ENCODE results near the gene SYPL2.

Gene SYPL2

DNA sequence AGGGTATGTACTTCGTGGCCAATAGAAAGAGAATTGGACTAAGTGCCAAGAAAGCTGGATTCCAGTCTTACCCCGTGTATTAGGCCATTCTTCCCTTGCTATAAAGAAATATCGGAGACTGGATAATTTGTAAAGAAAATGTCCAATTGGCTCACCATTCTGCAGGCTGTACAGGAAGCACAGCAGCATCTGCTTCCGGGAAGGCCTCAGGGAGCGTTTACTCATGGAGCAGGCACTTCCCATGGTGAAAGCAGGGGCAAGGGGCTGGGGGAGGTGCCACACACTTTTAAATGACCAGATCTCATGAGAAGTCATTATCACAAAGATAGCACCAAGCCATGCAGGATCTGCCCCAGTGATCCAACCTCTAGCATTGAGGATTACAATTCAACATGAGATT lies 51.0 kb downstream of the SYPL2 start:
- DNase-seq (ENCODE audit: low read depth), result no peak

DNA sequence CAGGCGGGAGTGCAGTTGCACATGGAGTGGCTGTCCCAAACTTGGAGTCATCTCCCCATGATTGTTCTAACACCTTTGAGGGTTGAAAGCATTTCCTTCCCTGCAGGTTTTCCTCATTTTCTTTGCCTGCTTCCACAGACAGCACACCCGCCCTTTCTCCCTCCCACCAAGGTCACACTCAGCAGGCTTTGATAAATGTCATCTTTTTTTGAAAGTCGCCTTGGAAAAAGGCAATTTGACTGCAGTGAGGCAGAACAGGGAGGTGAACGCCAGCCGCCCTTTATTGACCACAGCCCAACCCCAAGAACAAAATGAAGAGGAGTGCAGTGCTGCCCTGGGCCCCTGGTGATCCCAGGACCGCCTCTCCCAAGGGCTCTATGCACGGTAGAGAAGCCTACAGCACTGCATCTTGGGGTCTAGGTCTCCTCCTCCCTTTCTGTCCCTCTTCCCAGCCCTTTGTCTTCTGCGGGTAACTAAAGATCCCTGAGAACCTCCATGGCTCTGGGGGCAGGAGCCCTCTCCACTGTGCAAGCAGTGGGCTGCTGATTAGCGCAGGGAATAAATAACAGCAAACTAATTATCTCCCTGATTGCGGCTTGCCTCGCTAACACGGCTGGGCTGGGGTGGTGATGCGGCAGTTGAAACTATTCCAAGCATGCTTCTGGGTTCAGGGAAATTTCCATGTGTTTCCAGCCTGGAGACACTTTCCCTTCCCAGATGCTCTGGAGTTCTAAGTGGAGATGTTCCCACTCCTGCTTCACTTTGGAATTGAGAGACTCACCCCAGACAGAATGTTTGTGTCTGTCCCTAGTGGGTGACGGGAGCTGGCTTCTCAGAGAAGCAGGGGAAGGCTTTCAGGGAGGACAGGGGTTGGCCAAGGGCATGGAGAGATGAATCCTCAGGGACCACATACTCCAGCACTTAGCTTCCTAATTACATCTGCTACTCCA lies 54.9 kb downstream of the SYPL2 start:
- no peak for DNase-seq (ENCODE audit: low read depth)

DNA sequence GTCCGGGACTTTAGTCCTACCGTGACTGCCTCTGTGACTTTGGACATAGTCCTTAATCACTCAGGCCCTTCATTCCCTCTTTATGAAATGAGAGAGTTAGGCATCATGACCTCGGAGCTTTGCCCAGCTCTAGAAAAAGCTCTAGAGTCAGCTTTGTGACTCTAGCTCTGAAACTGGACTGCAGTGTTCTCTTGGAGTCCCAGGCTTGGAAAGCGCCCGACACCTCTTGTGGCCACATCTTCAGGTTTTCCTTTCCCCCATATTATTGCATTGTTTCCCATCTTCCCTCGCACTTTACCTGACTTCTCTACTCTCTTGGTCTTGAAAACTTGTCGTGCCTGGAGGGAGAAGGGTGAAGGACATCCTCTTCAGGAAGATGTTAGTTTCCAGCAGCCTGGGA lies 55.7 kb downstream of the SYPL2 start:
- DNase-seq (ENCODE audit: low read depth), result no peak

DNA sequence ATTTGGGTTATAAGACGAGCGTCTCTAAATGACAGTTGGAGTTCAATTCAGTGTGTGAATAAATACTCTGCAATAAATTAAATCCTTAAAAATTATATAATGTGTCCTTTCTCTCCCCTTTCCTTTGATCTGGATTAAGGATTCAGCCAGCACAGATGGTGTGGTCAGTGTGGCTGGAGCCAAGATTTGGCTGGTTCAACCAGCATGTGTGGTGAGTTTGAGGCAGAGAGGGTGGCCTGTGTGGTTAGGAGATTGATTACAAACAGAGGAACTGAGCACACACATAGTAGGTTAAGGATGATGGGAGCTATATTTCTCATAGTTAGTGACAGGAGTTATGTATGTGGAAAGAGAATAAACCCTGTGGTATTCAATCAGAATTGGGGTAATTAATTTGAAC lies 57.4 kb downstream of the SYPL2 start:
- DNase-seq (ENCODE audit: low read depth), result no peak

DNA sequence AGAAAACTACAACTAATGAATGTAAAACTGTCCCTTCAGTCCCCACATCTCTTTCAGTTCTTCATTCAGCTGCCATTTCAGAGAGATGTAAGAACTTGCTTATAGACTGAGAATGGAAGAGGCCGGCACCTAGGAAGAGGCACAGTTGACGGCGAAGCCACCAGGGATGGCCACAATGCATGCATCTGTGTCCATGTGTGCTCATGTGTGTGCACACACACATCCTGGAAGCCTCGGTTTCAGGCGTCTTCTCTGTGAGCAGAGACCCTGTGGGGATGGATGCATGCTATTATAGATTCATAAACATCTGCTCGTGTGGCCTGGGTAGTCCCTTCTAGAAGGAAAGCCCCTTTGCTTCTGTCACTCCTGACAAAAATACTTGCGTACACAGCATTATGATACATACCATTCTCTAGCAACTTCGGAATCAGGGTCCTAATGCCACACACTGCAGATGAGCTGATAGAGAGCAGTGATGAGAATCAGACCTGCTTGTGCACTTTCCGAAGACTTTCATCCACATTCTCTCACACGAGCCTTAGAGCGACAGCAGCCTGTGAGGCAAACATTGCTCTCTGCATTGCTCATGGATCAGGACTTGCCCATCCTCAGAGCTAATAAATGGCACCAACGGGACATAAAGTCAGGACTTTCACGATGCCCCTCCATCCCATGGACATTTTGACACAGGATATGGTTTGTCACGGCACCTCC lies 60.9 kb downstream of the SYPL2 start:
- no peak for DNase-seq (ENCODE audit: low read depth)

DNA sequence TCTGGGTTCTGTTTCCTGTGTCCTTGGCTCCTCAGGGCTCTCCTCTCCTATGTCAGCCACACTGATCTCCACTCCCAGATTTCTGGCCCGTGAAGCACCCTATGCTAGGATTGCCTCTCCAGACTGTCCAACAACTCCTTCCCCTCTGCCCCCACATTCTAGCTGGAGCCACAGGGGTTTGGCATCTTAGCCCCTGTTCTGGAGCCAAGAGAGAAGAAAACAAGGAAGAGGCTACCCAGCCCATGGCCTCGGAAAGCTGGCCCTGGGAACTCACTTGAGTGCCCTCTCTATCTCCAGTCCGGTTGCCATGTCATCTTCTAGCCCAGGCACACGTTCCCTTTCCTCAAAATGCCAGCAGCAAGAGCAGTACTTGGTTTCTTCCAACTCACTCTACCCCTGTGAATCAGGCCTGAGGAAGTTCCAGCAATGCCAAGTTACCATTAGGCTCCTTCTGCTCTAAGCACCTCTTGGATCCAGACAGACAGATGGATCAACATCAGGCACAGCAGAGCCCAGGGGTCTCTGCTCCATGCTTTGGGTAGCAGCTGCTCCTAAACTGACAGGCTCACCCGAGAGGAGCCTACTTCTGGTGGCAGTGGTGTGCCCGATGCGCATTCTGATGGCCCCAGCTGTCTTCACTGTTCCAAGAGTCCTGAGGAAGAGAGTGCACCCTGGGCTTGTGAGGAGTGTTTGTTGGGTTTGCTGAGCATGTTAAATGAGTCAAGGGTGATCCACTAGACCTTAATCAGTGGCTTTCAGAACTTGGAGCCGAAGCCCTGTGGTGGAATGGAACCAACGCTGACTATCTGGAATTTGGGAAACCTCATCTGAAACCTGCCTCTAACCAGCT lies 61.7 kb downstream of the SYPL2 start:
- DNase-seq (ENCODE audit: low read depth), result no peak

DNA sequence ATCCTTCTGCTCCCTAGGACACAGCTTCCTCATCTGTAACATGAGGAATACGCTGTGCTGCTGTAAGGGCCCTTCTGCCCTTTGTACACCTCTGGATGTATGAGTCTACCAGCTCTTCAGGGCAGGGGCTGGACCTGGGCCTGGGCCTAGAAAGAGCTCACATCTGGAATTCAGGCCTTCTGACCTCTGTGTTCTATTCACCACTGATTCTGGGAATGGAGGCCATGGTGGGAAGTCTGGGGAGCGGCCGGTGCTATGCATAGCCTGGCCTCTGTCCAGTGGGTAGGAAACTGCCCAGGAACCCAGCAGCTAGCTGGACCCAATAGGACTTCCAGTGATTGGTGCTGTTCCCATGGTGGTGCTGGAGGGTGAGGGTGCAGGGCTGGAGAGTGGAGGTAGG lies 62.4 kb downstream of the SYPL2 start:
- no peak for DNase-seq (ENCODE audit: low read depth)

DNA sequence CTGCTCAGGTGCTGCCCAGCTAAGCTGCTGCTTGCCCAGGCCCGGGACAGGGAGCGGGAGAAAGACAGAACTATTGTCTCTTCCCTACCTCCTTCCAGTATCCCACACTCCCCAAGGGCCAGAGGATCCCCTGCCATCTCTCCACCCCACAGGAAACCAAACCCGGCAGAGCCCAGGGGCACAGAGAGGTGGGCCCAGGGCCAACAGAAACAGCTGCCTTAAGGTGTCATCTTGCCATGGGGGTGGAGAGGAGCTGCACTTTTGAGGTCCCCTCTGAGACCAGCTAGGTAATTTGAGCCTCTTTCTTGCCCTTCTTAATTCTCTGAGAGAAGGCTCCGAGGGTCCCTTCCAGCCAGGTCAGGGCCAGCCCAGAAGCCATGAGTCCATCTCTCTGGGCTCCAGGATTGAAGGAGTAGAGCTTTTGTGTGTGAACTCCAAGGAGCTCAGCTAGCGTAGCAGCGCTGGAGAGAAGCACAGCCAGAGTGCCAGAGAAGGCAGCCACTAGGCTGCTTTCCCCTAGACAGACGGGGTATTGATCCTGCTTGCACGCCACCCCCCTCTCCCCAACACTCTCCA lies 63.6 kb downstream of the SYPL2 start:
- DNase-seq (ENCODE audit: low read depth), result no peak

DNA sequence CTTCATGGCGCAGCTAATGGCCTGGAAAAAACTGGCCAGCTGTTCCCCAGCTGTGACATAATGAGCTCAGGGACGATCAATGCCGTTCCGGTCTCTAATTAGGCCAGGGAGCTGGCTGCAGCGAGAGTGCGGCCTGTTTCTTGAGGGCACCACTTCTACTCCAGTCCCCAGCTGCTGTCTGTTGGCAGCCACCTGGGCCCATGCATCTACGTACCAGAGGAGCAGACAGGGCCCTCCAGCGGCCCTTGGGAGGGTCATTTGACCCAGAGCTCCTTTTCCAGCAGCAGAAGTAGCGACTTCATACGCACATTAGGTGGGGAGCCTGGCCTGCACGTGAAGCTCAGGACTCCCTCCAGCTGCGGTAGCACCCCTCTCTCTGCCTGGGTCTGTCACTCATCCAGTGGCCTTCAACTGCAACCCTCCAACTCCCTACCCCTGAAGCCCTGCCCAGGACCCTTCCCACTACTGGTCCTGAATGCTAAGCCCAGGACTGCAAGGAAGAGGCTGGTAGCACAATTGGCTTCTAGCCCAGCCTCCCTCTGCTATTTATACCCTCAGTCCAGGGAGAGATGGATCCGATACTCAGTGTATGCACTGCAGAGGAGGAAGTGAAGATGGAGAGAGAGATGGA lies 64.2 kb downstream of the SYPL2 start:
- DNase-seq (ENCODE audit: low read depth), result no peak

DNA sequence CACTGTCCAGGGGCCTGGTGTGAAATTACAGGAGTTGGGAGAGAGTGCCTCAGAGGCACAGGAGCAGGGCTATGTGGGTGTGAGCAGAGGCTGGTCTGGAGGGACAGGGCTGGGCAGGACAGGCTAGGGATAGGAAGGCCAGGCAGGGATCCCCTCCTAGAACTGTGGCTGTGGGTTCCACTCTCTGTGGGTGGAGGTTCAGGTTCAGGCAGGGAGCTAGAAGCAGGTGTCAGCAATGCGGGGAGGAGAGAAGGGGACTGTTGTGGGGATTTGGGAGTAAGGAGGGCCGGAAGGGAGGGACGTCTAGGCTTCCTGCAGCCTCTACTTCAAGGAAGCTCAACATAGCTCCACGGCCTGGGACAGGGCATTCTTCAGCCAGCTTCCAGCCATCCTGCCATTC lies 65.0 kb downstream of the SYPL2 start:
- DNase-seq (ENCODE audit: low read depth), result no peak

Data from GM04504 (cell line).